ENCODE measurements around the gene COL18A1.

GRCh38 chr21:45487891-45488600 is 83.1 kb downstream of the COL18A1 start:
- TF ChIP-seq CTCF (IDR thresholded peaks at IDR 0.05) (no peak), POLR2AphosphoS5 (IDR thresholded peaks at IDR 0.05) (no peak), EP300 (IDR thresholded peaks at IDR 0.05) (no peak), POLR2A (IDR thresholded peaks at IDR 0.05) (no peak)

All from sigmoid colon (tissue), 4 donors.